ENCODE measurements around the gene ARRB2. TPM values are rescaled to one million over a fixed set of nuclear protein-coding genes. Genes with fewer than 3 reads are reported as not detected.
"Not testable (repeated sequence)": the region's sequence is repeated elsewhere in the genome, so short reads cannot be mapped to it uniquely, and the experiment has no call there.

Gene ARRB2
- total RNA-seq: 344 and 354 TPM in 2 replicates

GRCh38 chr17:4709794-4710692, at the start of gene ARRB2:
Gene ARRB2 (plus strand): TSS chr17:4710632. CDS start chr17:4710722, 90 bp downstream.
- intact Hi-C loops (cut with micrococcal nuclease): loop anchor here (1.0 to 10.0 kb wide), 11 partner anchors 21 to 277 kb away; partner anchors contain the start of genes CAMTA2, CHRNE, GGT6 and MED11

- intact Hi-C loops (cut with micrococcal nuclease): no loop called here
These were observed 46.7 kb upstream of the ARRB2 start for GRCh38 chr17:4663711-4664110.

GRCh38 chr17:4664230-4664629, 46.2 kb upstream of the ARRB2 start:
- intact Hi-C loops (cut with micrococcal nuclease): no loop called here

- intact Hi-C loops (cut with micrococcal nuclease): no loop called here
These were observed 45.4 kb upstream of the ARRB2 start for GRCh38 chr17:4665027-4665426.

- intact Hi-C loops (cut with micrococcal nuclease): no loop called here
These were observed 44.1 kb upstream of the ARRB2 start for GRCh38 chr17:4666296-4666695.

- intact Hi-C loops (cut with micrococcal nuclease): no loop called here
These were observed 43.3 kb upstream of the ARRB2 start for GRCh38 chr17:4667166-4667565.

GRCh38 chr17:4672055-4672630, 38.3 kb upstream of the ARRB2 start:
- intact Hi-C loops (cut with micrococcal nuclease): no loop called here

GRCh38 chr17:4672751-4673150, 37.7 kb upstream of the ARRB2 start:
- intact Hi-C loops (cut with micrococcal nuclease): no loop called here

- intact Hi-C loops (cut with micrococcal nuclease): no loop called here
These were observed 37.3 kb upstream of the ARRB2 start for GRCh38 chr17:4673169-4673568.

- intact Hi-C loops (cut with micrococcal nuclease): no loop called here
These were observed 36.3 kb upstream of the ARRB2 start for GRCh38 chr17:4673986-4674684.

- intact Hi-C loops (cut with micrococcal nuclease): no loop called here
These were observed 35.8 kb upstream of the ARRB2 start for GRCh38 chr17:4674685-4674998.

- intact Hi-C loops (cut with micrococcal nuclease): no loop called here
These were observed 34.6 kb upstream of the ARRB2 start for GRCh38 chr17:4675791-4676190.

GRCh38 chr17:4676791-4677190, 33.6 kb upstream of the ARRB2 start:
- intact Hi-C loops (cut with micrococcal nuclease): no loop called here

- intact Hi-C loops (cut with micrococcal nuclease): no loop called here
These were observed 31.9 kb upstream of the ARRB2 start for GRCh38 chr17:4678448-4679026.

- intact Hi-C loops (cut with micrococcal nuclease): no loop called here
These were observed 30.8 kb upstream of the ARRB2 start for GRCh38 chr17:4679658-4680057.

- intact Hi-C loops (cut with micrococcal nuclease): not testable (repeated sequence)
These were observed 26.7 kb upstream of the ARRB2 start for GRCh38 chr17:4683739-4684138.

- intact Hi-C loops (cut with micrococcal nuclease): not testable (repeated sequence)
These were observed 20.6 kb upstream of the ARRB2 start for GRCh38 chr17:4689872-4690271.

GRCh38 chr17:4690745-4691144, 19.7 kb upstream of the ARRB2 start:
- intact Hi-C loops (cut with micrococcal nuclease): no loop called here

GRCh38 chr17:4691686-4692085, 18.7 kb upstream of the ARRB2 start:
- intact Hi-C loops (cut with micrococcal nuclease): no loop called here

GRCh38 chr17:4693416-4693815, 17.0 kb upstream of the ARRB2 start:
- intact Hi-C loops (cut with micrococcal nuclease): no loop called here

GRCh38 chr17:4696437-4696805, 14.0 kb upstream of the ARRB2 start:
- intact Hi-C loops (cut with micrococcal nuclease): no loop called here
